ENCODE measurements around the gene MAPK13. TPM values are rescaled to one million over a fixed set of nuclear protein-coding genes. Genes with fewer than 3 reads are reported as not detected.
"Not testable (repeated sequence)": the region's sequence is repeated elsewhere in the genome, so short reads cannot be mapped to it uniquely, and the experiment has no call there.

MAPK13 gene
- 70.6 and 95.6 TPM in 2 replicates for total RNA-seq

DNA sequence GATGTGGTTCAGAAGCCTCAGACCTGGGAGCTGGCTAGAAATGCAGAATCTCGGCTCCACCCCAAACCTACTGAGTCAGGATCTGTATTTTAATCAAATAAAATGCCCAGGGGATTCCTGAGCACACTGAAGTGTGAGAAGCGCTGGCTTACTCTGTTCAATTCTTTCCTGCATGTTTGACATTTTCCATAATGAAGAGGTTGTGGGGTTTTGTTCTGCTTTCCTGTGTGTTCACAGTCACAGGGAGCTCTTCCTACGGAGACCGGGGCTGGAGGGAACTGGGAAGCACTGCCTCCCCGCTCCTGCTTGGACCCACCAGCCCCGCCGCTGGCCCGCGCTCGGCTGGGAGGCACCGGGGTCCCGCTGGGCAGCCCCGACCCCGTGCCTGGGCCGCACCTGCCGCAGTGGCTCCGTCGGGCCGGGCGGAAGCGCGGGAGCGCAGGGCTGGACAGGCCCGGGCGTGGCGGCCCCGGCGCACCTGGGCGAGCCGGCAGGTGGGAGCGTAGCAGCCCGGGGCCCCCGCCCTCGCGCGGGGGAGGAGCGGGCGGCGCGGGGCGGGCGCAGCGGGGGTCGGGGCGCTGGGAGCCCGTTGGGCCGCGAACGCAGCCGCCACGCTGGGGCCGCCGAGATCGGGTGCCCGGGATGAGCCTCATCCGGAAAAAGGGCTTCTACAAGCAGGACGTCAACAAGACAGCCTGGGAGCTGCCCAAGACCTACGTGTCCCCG is at the start of gene MAPK13:
MAPK13 (plus strand) TSS at position 573 of the 726 bp plus-strand sequence; CDS start at position 643, 70 bp downstream.
- Histone ChIP-seq H3K36me3 (ENCODE audit: control insufficient read depth, insufficient read depth, low read length) (peaks cover 8% of the 10 kb centered on the region), H3K4me3 (ENCODE audit: low read depth, low read length) (peak within 1 kb of the TSS; percentile 64), H3K27me3 (ENCODE audit: control insufficient read depth, insufficient read depth, low read length) (no peaks in the 10 kb centered on the region)
- DNase-seq (ENCODE audit: low read depth) (no peak), FAIRE-seq (no peak)
- TF ChIP-seq, protein P1, sequence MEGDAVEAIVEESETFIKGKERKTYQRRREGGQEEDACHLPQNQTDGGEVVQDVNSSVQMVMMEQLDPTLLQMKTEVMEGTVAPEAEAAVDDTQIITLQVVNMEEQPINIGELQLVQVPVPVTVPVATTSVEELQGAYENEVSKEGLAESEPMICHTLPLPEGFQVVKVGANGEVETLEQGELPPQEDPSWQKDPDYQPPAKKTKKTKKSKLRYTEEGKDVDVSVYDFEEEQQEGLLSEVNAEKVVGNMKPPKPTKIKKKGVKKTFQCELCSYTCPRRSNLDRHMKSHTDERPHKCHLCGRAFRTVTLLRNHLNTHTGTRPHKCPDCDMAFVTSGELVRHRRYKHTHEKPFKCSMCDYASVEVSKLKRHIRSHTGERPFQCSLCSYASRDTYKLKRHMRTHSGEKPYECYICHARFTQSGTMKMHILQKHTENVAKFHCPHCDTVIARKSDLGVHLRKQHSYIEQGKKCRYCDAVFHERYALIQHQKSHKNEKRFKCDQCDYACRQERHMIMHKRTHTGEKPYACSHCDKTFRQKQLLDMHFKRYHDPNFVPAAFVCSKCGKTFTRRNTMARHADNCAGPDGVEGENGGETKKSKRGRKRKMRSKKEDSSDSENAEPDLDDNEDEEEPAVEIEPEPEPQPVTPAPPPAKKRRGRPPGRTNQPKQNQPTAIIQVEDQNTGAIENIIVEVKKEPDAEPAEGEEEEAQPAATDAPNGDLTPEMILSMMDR (IDR thresholded peaks at IDR 0.05; ENCODE audit: insufficient read depth, low read length, severe bottlenecking), result no peak

DNA sequence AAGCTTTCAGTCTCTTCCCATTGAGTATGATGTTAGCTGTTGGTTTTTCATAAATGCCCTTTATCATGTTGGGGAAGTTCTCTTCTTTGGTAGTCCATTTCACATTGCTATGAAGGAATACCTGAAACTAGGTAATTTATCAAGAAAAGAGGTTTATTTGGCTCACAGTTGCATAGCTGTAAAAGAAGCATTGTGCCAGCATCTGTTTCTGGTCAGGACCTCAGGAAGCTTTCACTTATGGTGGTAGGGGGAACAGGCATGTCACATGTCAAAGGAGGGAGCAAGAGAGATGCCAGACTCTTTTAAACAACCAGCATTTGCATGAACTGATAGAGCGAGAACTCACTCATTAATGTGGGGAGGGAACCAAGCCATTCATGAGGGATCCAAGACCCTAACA is 48.0 kb upstream of the MAPK13 start:
- TF ChIP-seq, protein P1 (IDR thresholded peaks at IDR 0.05; ENCODE audit: insufficient read depth, low read length, severe bottlenecking), result no peak
- no peaks in the 10 kb centered on the region for H3K27me3 ChIP-seq (ENCODE audit: control insufficient read depth, insufficient read depth, low read length)
- peaks cover 17% of the 10 kb centered on the region for H3K36me3 ChIP-seq (ENCODE audit: control insufficient read depth, insufficient read depth, low read length)
- no peak for FAIRE-seq
- no peak for DNase-seq (ENCODE audit: low read depth)
- H3K4me3 ChIP-seq (ENCODE audit: low read depth, low read length), result no peak overlapping the region

DNA sequence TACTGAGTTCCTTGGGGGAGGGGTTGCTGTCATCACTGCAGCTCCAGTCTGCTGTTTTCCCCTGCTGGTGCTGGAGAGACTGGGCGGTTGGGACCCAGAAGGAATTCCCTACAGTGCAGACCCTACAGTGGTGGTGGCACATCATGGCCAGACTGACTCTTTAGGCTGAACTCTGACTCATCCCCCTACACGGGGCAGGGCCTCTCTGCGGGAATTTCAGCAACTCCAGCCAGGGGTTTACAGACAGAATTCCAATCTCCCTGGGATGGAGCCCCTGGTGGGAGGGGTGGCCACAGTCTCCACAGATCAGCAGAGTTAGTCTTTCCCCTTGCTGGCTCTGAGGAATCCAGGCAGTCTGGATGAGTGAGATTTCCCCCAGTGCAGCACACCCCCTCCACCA is 46.9 kb upstream of the MAPK13 start:
- H3K4me3 ChIP-seq (ENCODE audit: low read depth, low read length), result no peak overlapping the region
- FAIRE-seq, result no peak
- TF ChIP-seq, protein P1 (IDR thresholded peaks at IDR 0.05; ENCODE audit: insufficient read depth, low read length, severe bottlenecking), result no peak
- no peak for DNase-seq (ENCODE audit: low read depth)
- no peaks in the 10 kb centered on the region for H3K27me3 ChIP-seq (ENCODE audit: control insufficient read depth, insufficient read depth, low read length)
- peaks cover 15% of the 10 kb centered on the region for H3K36me3 ChIP-seq (ENCODE audit: control insufficient read depth, insufficient read depth, low read length)

DNA sequence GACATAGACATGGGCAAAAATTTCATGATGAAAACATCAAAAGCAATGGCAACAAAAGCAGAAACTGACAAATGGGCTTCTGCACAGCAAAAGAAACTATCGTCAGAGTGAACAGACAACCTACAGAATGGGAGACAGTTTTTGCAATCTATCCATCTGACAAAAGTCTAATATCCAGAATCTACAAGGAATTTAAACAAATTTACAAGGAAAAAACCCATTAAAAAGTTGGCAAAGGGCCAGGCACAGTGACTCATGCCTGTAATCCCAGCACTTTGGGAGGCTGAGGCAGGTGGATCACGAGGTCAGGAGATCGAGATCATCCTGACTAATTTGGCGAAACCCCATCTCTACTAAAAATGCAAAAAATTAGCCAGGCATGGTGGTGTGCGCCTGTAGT is 42.1 kb upstream of the MAPK13 start:
- not testable (repeated sequence) for FAIRE-seq; H3K36me3 ChIP-seq (ENCODE audit: control insufficient read depth, insufficient read depth, low read length); DNase-seq (ENCODE audit: low read depth); H3K4me3 ChIP-seq (ENCODE audit: low read depth, low read length); H3K27me3 ChIP-seq (ENCODE audit: control insufficient read depth, insufficient read depth, low read length)

DNA sequence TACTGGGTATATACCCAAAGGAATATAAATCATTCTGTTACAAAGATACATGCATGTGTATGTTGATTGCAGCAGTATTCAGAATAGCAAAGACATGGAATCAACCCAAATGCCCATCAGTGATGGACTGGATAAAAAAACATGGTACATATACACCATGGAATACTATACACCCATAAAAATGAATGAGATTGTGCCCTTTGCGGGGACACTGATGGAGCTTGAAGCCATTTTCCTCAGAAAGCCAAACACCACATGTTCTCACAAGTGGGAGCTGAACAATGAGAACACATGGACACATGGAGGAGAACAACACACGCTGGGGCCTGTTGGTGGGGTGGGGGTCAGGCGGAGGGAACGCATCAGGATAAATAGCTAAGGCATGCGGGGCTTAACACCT is 41.3 kb upstream of the MAPK13 start:
- Histone ChIP-seq H3K4me3 (ENCODE audit: low read depth, low read length) (no peak overlapping the region), H3K27me3 (ENCODE audit: control insufficient read depth, insufficient read depth, low read length) (no peaks in the 10 kb centered on the region), H3K36me3 (ENCODE audit: control insufficient read depth, insufficient read depth, low read length) (peaks cover 4% of the 10 kb centered on the region)
- FAIRE-seq (no peak), DNase-seq (ENCODE audit: low read depth) (no peak)
- TF ChIP-seq, protein P1 (IDR thresholded peaks at IDR 0.05; ENCODE audit: insufficient read depth, low read length, severe bottlenecking), result no peak

DNA sequence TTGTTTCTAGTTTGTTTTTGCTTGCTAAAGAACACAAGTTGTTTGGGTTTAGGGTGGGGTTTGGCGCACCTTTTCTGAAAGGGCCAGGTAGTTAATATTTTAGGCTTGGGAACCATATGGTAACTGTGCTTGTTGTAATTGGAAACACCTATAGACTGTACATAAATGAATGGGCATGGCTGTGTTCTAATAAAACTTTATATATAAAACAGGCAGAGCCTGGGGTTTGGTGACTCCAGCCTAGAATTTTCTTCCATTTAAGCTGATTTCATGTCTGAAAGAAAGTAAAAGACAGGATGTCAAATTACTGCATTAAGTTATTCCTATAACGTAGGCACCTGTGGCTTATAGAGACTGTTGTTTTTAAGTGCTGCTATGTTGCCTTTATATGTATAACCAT is 36.1 kb upstream of the MAPK13 start:
- DNase-seq (ENCODE audit: low read depth) (no peak), FAIRE-seq (no peak)
- no peak overlapping the region for H3K4me3 ChIP-seq (ENCODE audit: low read depth, low read length)
- TF ChIP-seq, protein P1 (IDR thresholded peaks at IDR 0.05; ENCODE audit: insufficient read depth, low read length, severe bottlenecking), result no peak
- peaks cover 7% of the 10 kb centered on the region for H3K36me3 ChIP-seq (ENCODE audit: control insufficient read depth, insufficient read depth, low read length)
- H3K27me3 ChIP-seq (ENCODE audit: control insufficient read depth, insufficient read depth, low read length), result no peaks in the 10 kb centered on the region
